Endothelial cell (in vitro differentiated cells): ENCODE data around the gene C16orf89. TPM values are rescaled to one million over a fixed set of nuclear protein-coding genes. Genes with fewer than 3 reads are reported as not detected.

Experiments
- DNase-seq: peaks from one replicate; pipeline ENCODE4 v3.0.0; 2021; ENCODE audit warnings: low spot score
- H3K27ac Mint-ChIP-seq: one replicate; pipeline ENCODE4 v1.8.0; 2021; ENCODE audit warnings: mixed read lengths, inconsistent platforms; ENCODE audit not compliant: unreplicated experiment
- H3K27me3 Mint-ChIP-seq: one replicate; pipeline ENCODE4 v1.8.0; 2021; ENCODE audit warnings: mild to moderate bottlenecking, moderate library complexity, mixed read lengths, inconsistent platforms; ENCODE audit not compliant: unreplicated experiment
- H3K36me3 Mint-ChIP-seq: one replicate; pipeline ENCODE4 v1.8.0; 2021; ENCODE audit warnings: mild to moderate bottlenecking, low read depth, mixed read lengths, inconsistent platforms; ENCODE audit not compliant: unreplicated experiment
- H3K4me1 Mint-ChIP-seq: one replicate; pipeline ENCODE4 v1.8.0; 2021; ENCODE audit warnings: mild to moderate bottlenecking, mixed read lengths, inconsistent platforms; ENCODE audit not compliant: unreplicated experiment
- H3K4me3 Mint-ChIP-seq: one replicate; pipeline ENCODE4 v1.8.0; 2021; ENCODE audit warnings: mild to moderate bottlenecking, mixed read lengths, inconsistent platforms; ENCODE audit not compliant: unreplicated experiment
- H3K9me3 Mint-ChIP-seq: one replicate; pipeline ENCODE4 v1.8.0; 2021; ENCODE audit warnings: mixed read lengths, inconsistent platforms; ENCODE audit not compliant: unreplicated experiment
- CTCF ChIP-seq: fragments of 200-600 bp; sonication (generic); IDR thresholded peaks from one replicate; pipeline ENCODE4 v1.5.0; 2021; ENCODE audit warnings: antibody characterized with exemption; ENCODE audit not compliant: unreplicated experiment
- total RNA-seq: library from RNA; stranded (reverse); fragmentation: NEBNext Ultra II Directional; extraction: Animal tissue kit (Norgen Biotek cat#: 25700); gene quantifications from one replicate; pipeline ENCODE4 v1.2.1, GENCODE V29; 2021; ENCODE audit not compliant: unreplicated experiment

The C16orf89 gene
- total RNA-seq, 1 donor from 2014 or later, result not detected

- no peak for TF ChIP-seq CTCF
- H3K9me3 Mint-ChIP-seq, result no peaks in the 10 kb centered on the region
- H3K27me3 Mint-ChIP-seq, result peaks cover 8% of the 10 kb centered on the region
- H3K4me1 Mint-ChIP-seq, result no peaks in the 10 kb centered on the region
- H3K4me3 Mint-ChIP-seq, result no peak overlapping the region
- no peak overlapping the region for H3K27ac Mint-ChIP-seq
- DNase-seq, result peak; percentile 55
- peaks cover 3% of the 10 kb centered on the region for H3K36me3 Mint-ChIP-seq
Observed at GRCh38 chr16:5025171-5025632, 40.6 kb downstream of the C16orf89 start.

- Mint-ChIP-seq H3K4me3 (no peak overlapping the region), H3K4me1 (no peaks in the 10 kb centered on the region), H3K27ac (no peak overlapping the region), H3K27me3 (peaks cover 8% of the 10 kb centered on the region), H3K9me3 (no peaks in the 10 kb centered on the region), H3K36me3 (peaks cover 3% of the 10 kb centered on the region)
- no peak for TF ChIP-seq CTCF
- DNase-seq, result no peak
Observed at GRCh38 chr16:5024632-5025031, 41.1 kb downstream of the C16orf89 start.

- no peak for TF ChIP-seq CTCF
- no peak overlapping the region for H3K27ac Mint-ChIP-seq
- DNase-seq, result no peak
- H3K36me3 Mint-ChIP-seq, result peaks cover 2% of the 10 kb centered on the region
- H3K4me3 Mint-ChIP-seq, result no peak overlapping the region
- peaks cover 8% of the 10 kb centered on the region for H3K27me3 Mint-ChIP-seq
- no peaks in the 10 kb centered on the region for H3K9me3 Mint-ChIP-seq
- no peaks in the 10 kb centered on the region for H3K4me1 Mint-ChIP-seq
Observed at GRCh38 chr16:5022521-5022920, 43.2 kb downstream of the C16orf89 start.

- DNase-seq, result no peak
- no peak for TF ChIP-seq CTCF
- H3K27ac Mint-ChIP-seq, result no peak overlapping the region
- H3K9me3 Mint-ChIP-seq, result no peaks in the 10 kb centered on the region
- H3K4me1 Mint-ChIP-seq, result peaks cover 7% of the 10 kb centered on the region
- no peak overlapping the region for H3K4me3 Mint-ChIP-seq
- H3K27me3 Mint-ChIP-seq, result peaks cover 5% of the 10 kb centered on the region
- no peaks in the 10 kb centered on the region for H3K36me3 Mint-ChIP-seq
Observed at GRCh38 chr16:5020551-5020950, 45.2 kb downstream of the C16orf89 start.

- Mint-ChIP-seq H3K36me3 (no peaks in the 10 kb centered on the region), H3K4me3 (no peak overlapping the region), H3K4me1 (peaks cover 7% of the 10 kb centered on the region)
Observed at GRCh38 chr16:5019775-5020174, 46.0 kb downstream of the C16orf89 start.

More at GRCh38 chr16:5019775-5020174, 46.0 kb downstream of the C16orf89 start:
- DNase-seq, result no peak
- TF ChIP-seq CTCF, result no peak
- no peaks in the 10 kb centered on the region for H3K9me3 Mint-ChIP-seq
- H3K27me3 Mint-ChIP-seq, result peaks cover 5% of the 10 kb centered on the region
- no peak overlapping the region for H3K27ac Mint-ChIP-seq
